Prostate gland (tissue), 2 donors: ENCODE measurements around the gene FBXL17. TPM values are rescaled to one million over a fixed set of nuclear protein-coding genes. Genes with fewer than 3 reads are reported as not detected.

Experiments
- DNase-seq: peaks from one replicate; pipeline ENCODE4 v3.0.0-alpha.2; 2019; ENCODE audit warnings: low spot score
- H3K27ac ChIP-seq, 2 donors: fragments of 200-600 bp; sonication (generic); 2 replicates each; pipeline ENCODE4 v1.5.1; 2017 to 2019
- H3K27me3 ChIP-seq: fragments of 200-600 bp; sonication (generic); replicated peaks from 2 replicates; pipeline ENCODE4 v1.5.1; 2019; ENCODE audit not compliant: insufficient read depth
- H3K36me3 ChIP-seq, 2 donors: fragments of 200-600 bp; sonication (generic); 1 replicate in 1 of 2; 2 replicates in 1 of 2; pipeline versions ENCODE4 v1.5.1 to v1.8.1; 2017 to 2019
- H3K4me1 ChIP-seq: fragments of 200-600 bp; sonication (generic); replicated peaks from 2 replicates; pipeline ENCODE4 v1.5.1; 2019
- H3K4me3 ChIP-seq, 2 donors: fragments of 200-600 bp; sonication (generic); 2 replicates each; pipeline ENCODE4 v1.5.1; 2017 to 2019
- H3K9me3 ChIP-seq: fragments of 200-600 bp; sonication (generic); 2 replicates; pipeline ENCODE4 v1.5.1; 2017
- CTCF ChIP-seq, 4 experiments: fragments of 200-600 bp in 2 of 4; fragments of 450-650 bp in 2 of 4; sonication (generic) in 2 of 4; IDR thresholded peaks; 1 replicate in 3 of 4; 2 replicates in 1 of 4; pipeline ENCODE4 v1.5.1; 2016 to 2019; ENCODE audit warnings: antibody characterized with exemption in 4 of 4, mild to moderate bottlenecking in 2 of 4, moderate library complexity in 2 of 4
- POLR2A ChIP-seq: fragments of 450-650 bp; IDR thresholded peaks from one replicate; pipeline ENCODE4 v1.6.1; 2016; ENCODE audit warnings: antibody characterized with exemption, mild to moderate bottlenecking
- POLR2AphosphoS5 ChIP-seq: sonication (generic); formaldehyde crosslinking; IDR thresholded peaks from one replicate; pipeline ENCODE4 v1.6.1; 2017; ENCODE audit warnings: antibody characterized with exemption
- WGBS: methylation state at CpG from one replicate; pipeline ENCODE4 v1.1.5; 2018; 5-methylcytosine and 5-hydroxymethylcytosine counted together
- intact Hi-C: fragments of 100-400 bp; cut with DNase I; formaldehyde crosslinking; loops from one replicate; pipeline ENCODE4 v1.14.2; 2022
- total RNA-seq, 2 donors: library from RNA; depleted of rRNA; stranded (reverse); fragments of >200 nt; gene quantifications; one replicate each; pipeline ENCODE4 v1.1.0, GENCODE V29; 2016

The FBXL17 gene
- total RNA-seq, 2 donors from 2014 or later = 14.8 to 30.4 TPM

- TF ChIP-seq CTCF (IDR thresholded peaks at IDR 0.05) = no peak
- TF ChIP-seq POLR2A = no peak
- TF ChIP-seq POLR2AphosphoS5 = no peak
These were observed 60.6 kb downstream of the FBXL17 start for GRCh38 chr5:108321341-108321740.

GRCh38 chr5:108320231-108320630 is 61.7 kb downstream of the FBXL17 start:
- TF ChIP-seq POLR2A (no peak), POLR2AphosphoS5 (no peak), CTCF (IDR thresholded peaks at IDR 0.05) (no peak)
- Histone ChIP-seq H3K4me1 (no peaks in the 10 kb centered on the region), H3K4me3 (no peak overlapping the region), H3K27me3 (no peaks in the 10 kb centered on the region), H3K27ac (no peak overlapping the region), H3K9me3 (no peaks in the 10 kb centered on the region), H3K36me3 (no peaks in the 10 kb centered on the region)
- intact Hi-C loops = no loop called here
- no peak for DNase-seq

More at GRCh38 chr5:108321341-108321740, 60.6 kb downstream of the FBXL17 start:
- no peak for DNase-seq
- Histone ChIP-seq H3K4me1 (no peaks in the 10 kb centered on the region), H3K27me3 (no peaks in the 10 kb centered on the region), H3K9me3 (no peaks in the 10 kb centered on the region), H3K36me3 (no peaks in the 10 kb centered on the region), H3K4me3 (no peak overlapping the region), H3K27ac (no peak overlapping the region)
- intact Hi-C loops = no loop called here
- 86% methylated on average over 1 of the region's 1 CpG for WGBS

DNA sequence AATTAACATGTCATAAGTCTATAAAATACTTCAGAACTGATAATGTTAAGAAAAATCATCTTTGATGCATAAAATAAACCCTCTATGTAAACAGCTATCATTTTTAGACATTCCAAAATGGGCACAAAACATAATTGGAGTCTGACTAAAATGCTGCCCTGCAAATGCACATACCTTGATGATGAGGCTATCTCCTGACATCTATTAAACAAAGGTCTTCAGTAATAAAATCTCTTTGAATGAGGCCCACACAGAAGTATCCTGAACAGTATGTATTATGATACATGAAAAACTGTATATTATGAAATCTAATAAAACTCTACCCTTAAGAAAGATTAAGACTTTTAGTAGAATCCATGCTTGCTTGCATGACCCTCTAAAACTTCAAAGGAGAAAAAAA is 66.1 kb downstream of the FBXL17 start:
- no peak for TF ChIP-seq POLR2A
- no peak for TF ChIP-seq POLR2AphosphoS5
- no peak for TF ChIP-seq CTCF (IDR thresholded peaks at IDR 0.05)
- Histone ChIP-seq H3K9me3 (no peaks in the 10 kb centered on the region), H3K36me3 (no peaks in the 10 kb centered on the region), H3K4me1 (no peaks in the 10 kb centered on the region), H3K27me3 (no peaks in the 10 kb centered on the region), H3K27ac (no peak overlapping the region), H3K4me3 (no peak overlapping the region)
- intact Hi-C loops = no loop called here
- DNase-seq = no peak

DNA sequence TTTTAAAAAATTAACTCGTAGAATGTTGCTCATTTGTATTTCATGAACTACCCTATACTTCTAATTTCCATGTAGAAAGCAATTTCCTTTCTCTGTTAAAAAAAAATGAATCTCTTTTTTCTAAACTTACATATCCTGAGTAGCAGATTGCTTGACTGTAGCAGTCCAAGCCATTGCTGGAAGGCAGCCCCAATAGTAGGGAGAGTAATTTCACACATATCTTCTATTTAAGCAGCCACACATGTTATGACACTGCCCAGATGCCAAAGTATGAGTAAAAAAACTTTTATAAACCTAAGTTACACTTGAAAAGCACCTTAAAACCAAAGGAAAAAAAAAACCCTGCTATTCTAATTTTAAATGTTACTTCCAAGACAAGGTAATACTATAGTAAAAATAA is 69.6 kb downstream of the FBXL17 start:
- no peak for DNase-seq
- no peak for TF ChIP-seq POLR2AphosphoS5
- TF ChIP-seq POLR2A = no peak
- TF ChIP-seq CTCF (IDR thresholded peaks at IDR 0.05) = no peak
- Histone ChIP-seq H3K27me3 (no peaks in the 10 kb centered on the region), H3K4me1 (no peaks in the 10 kb centered on the region), H3K36me3 (no peaks in the 10 kb centered on the region), H3K4me3 (no peak overlapping the region), H3K27ac (no peak overlapping the region), H3K9me3 (no peaks in the 10 kb centered on the region)
- 97% methylated on average over 1 of the region's 1 CpG for WGBS
- intact Hi-C loops = no loop called here

- 90% methylated on average over 3 of the region's 3 CpGs for WGBS
- TF ChIP-seq POLR2A = no peak
- no peak for TF ChIP-seq CTCF (IDR thresholded peaks at IDR 0.05)
- no peak for TF ChIP-seq POLR2AphosphoS5
- H3K36me3 ChIP-seq = no peaks in the 10 kb centered on the region
- H3K9me3 ChIP-seq = no peaks in the 10 kb centered on the region
- no peak for DNase-seq
- H3K4me1 ChIP-seq = no peaks in the 10 kb centered on the region
- intact Hi-C loops = no loop called here
- no peak overlapping the region for H3K4me3 ChIP-seq
- no peaks in the 10 kb centered on the region for H3K27me3 ChIP-seq
- H3K27ac ChIP-seq = no peak overlapping the region
These were observed 70.2 kb downstream of the FBXL17 start for GRCh38 chr5:108311682-108312081.
